ENCODE measurements around the gene BANF2. TPM values are rescaled to one million over a fixed set of nuclear protein-coding genes. Genes with fewer than 3 reads are reported as not detected.
A peak's percentile ranks its signal among the peaks of the same experiment; 100 is the strongest.

BANF2 gene
- total and polyA plus RNA-seq, 2 of the 13 experiments (the other 11 are each of a cell fraction or from before 2014, with no cell fraction given): 0.35 TPM; not detected in 1

- BruUV-seq (replicated peaks): no TSS peak
- Histone ChIP-seq H3K27me3 (ENCODE audit: control insufficient read depth in 1 of 2, insufficient read depth in 2 of 2, low read length in 2 of 2) (no peaks in the 10 kb centered on the region), H3K9me3 (ENCODE audit: low read length) (no peaks in the 10 kb centered on the region), H3K4me1 (ENCODE audit: insufficient read depth, low read length) (peaks cover 59% of the 10 kb centered on the region), H3K9ac (ENCODE audit: insufficient read depth, low read depth, low read length) (no peak overlapping the region), H2AFZ (ENCODE audit: low read length) (no peak overlapping the region), H3K36me3 (replicated peaks in 1 of 2; ENCODE audit: control insufficient read depth in 1 of 2, insufficient read depth in 2 of 2, low read length in 2 of 2) (peaks cover 21 to 75% of the 10 kb centered on the region in 2 experiments), H3K27ac (ENCODE audit: extremely low read length, insufficient read depth, low read length) (no peak overlapping the region), H3K4me3 (replicated peaks in 1 of 3; ENCODE audit: insufficient read depth in 1 of 3, low read depth in 2 of 3, low read length in 3 of 3) (no peak overlapping the region), H4K20me1 (ENCODE audit: insufficient read depth, low read length) (peaks cover 98% of the 10 kb centered on the region), H3K4me2 (ENCODE audit: low read depth, low read length) (no peak overlapping the region), H3K79me2 (ENCODE audit: insufficient read depth, low read length) (peaks cover 98% of the 10 kb centered on the region)
- ChIA-PET CTCF (ENCODE audit: low intra/inter-chr PET ratio, low total read pairs) (no interaction called here), POLR2A (interaction anchor here (0.5 to 4.5 kb wide), 6 partner anchors 10 to 273 kb away, joined by 3 to 18 read pairs (median 7); partner anchors contain the start of gene RRBP1)
- DNase-seq (ENCODE audit: low spot score) (no peak), FAIRE-seq (no peak), ATAC-seq (no peak)
- intact Hi-C loops (cut with micrococcal nuclease; ENCODE audit: unreplicated experiment): no loop called here
- WGBS (ENCODE audit: low lambda C conversion rate): 93% methylated on average over 2 of the region's 2 CpGs
- in situ Hi-C loops (cut with HindIII; ENCODE audit: extremely low pct_ligation_motif_present, low pct_unique_long_range_greater_than_20kb): no loop called here
- TF ChIP-seq ARID3A (IDR thresholded peaks at IDR 0.05; ENCODE audit: low read depth, low read length) (no peak), CENPT (CRISPR knock-in tag; IDR thresholded peaks at IDR 0.05; ENCODE audit: low read depth) (no peak), NCOA2 (CRISPR knock-in tag; IDR thresholded peaks at IDR 0.05) (no peak), TFAP4 (IDR thresholded peaks at IDR 0.05; ENCODE audit: borderline replicate concordance, low read depth) (no peak), NFKB2 (CRISPR knock-in tag; IDR thresholded peaks at IDR 0.05; ENCODE audit: borderline replicate concordance) (no peak), CCAR2 (optimal IDR thresholded peaks at IDR 0.05; ENCODE audit: low read depth, low read length) (no peak), ZBTB7B (CRISPR knock-in tag; IDR thresholded peaks at IDR 0.05) (no peak), E2F5 (CRISPR knock-in tag; conservative IDR thresholded peaks at IDR 0.05) (no peak), SAFB2 (CRISPR knock-in tag; IDR thresholded peaks at IDR 0.05; ENCODE audit: borderline replicate concordance, low read depth) (no peak), POLR2AphosphoS5 (IDR thresholded peaks at IDR 0.05; ENCODE audit: low read depth, low read length) (0 out of 2 replicates have a peak, but pooled peaks have one; percentile 25), ZBTB43 (CRISPR knock-in tag; conservative IDR thresholded peaks at IDR 0.05) (no peak), HOMEZ (CRISPR knock-in tag; IDR thresholded peaks at IDR 0.05; ENCODE audit: low read depth) (no peak), FOXM1 (CRISPR knock-in tag; IDR thresholded peaks at IDR 0.05) (no peak), CENPBD1 (CRISPR knock-in tag; IDR thresholded peaks at IDR 0.05; ENCODE audit: borderline replicate concordance, low read depth) (no peak), PCBP2 (optimal IDR thresholded peaks at IDR 0.05; ENCODE audit: low read depth, low read length, poor library complexity, severe bottlenecking) (no peak), MAF1 (CRISPR knock-in tag; IDR thresholded peaks at IDR 0.05; ENCODE audit: borderline replicate concordance) (no peak)
Measured at GRCh38 chr20:17666481-17666880, 33.3 kb upstream of the BANF2 start.

Measured in HepG2 (cell line).